Measurements from ENCODE around the gene LPAR6. TPM values are rescaled to one million over a fixed set of nuclear protein-coding genes. Genes with fewer than 3 reads are reported as not detected.

The LPAR6 gene
- total RNA-seq, 2 donors from 2014 or later: 4.9 to 17.8 TPM

GRCh38 chr13:48393030-48393697 is 19.7 kb downstream of the LPAR6 start:
- no peak for DNase-seq
- Histone ChIP-seq H3K27ac (no peak overlapping the region), H3K9me3 (no peaks in the 10 kb centered on the region), H3K4me3 (no peak overlapping the region), H3K27me3 (no peaks in the 10 kb centered on the region), H3K36me3 (no peaks in the 10 kb centered on the region), H3K9ac (ENCODE audit: low read depth in 2 of 2, low read length in 2 of 2) (no peak overlapping the region), H3K4me1 (no peaks in the 10 kb centered on the region)
- intact Hi-C loops (cut with DNase I): no loop called here
- no peak for TF ChIP-seq CTCF (IDR thresholded peaks at IDR 0.05)

GRCh38 chr13:48391257-48391656 is 21.7 kb downstream of the LPAR6 start:
- TF ChIP-seq CTCF (IDR thresholded peaks at IDR 0.05): no peak
- no peak overlapping the region for H3K4me3 ChIP-seq
- no peaks in the 10 kb centered on the region for H3K36me3 ChIP-seq
- H3K9me3 ChIP-seq: no peaks in the 10 kb centered on the region
- H3K9ac ChIP-seq (ENCODE audit: low read depth in 2 of 2, low read length in 2 of 2): no peak overlapping the region
- intact Hi-C loops (cut with DNase I): no loop called here
- no peak overlapping the region for H3K27ac ChIP-seq
- no peaks in the 10 kb centered on the region for H3K4me1 ChIP-seq
- DNase-seq: no peak
- no peaks in the 10 kb centered on the region for H3K27me3 ChIP-seq

- H3K9ac ChIP-seq (ENCODE audit: low read depth in 2 of 2, low read length in 2 of 2): no peak overlapping the region
- DNase-seq: no peak
- H3K27me3 ChIP-seq: no peaks in the 10 kb centered on the region
- no peak overlapping the region for H3K4me3 ChIP-seq
- H3K4me1 ChIP-seq: no peaks in the 10 kb centered on the region
- H3K27ac ChIP-seq: no peak overlapping the region
- no peak for TF ChIP-seq CTCF (IDR thresholded peaks at IDR 0.05)
- H3K9me3 ChIP-seq: no peaks in the 10 kb centered on the region
- H3K36me3 ChIP-seq: no peaks in the 10 kb centered on the region
- intact Hi-C loops (cut with DNase I): no loop called here
These were observed 26.1 kb downstream of the LPAR6 start for GRCh38 chr13:48386816-48387215.

- Histone ChIP-seq H3K9ac (ENCODE audit: low read depth in 2 of 2, low read length in 2 of 2) (no peak overlapping the region), H3K4me1 (no peaks in the 10 kb centered on the region), H3K4me3 (no peak overlapping the region), H3K27ac (no peak overlapping the region), H3K36me3 (no peaks in the 10 kb centered on the region), H3K27me3 (no peaks in the 10 kb centered on the region), H3K9me3 (no peaks in the 10 kb centered on the region)
- no peak for DNase-seq
- no peak for TF ChIP-seq CTCF (IDR thresholded peaks at IDR 0.05)
- intact Hi-C loops (cut with DNase I): no loop called here
These were observed 29.5 kb downstream of the LPAR6 start for GRCh38 chr13:48383384-48383783.

- intact Hi-C loops (cut with DNase I): no loop called here
- Histone ChIP-seq H3K27ac (no peak overlapping the region), H3K9ac (ENCODE audit: low read depth in 2 of 2, low read length in 2 of 2) (no peak overlapping the region), H3K4me1 (no peaks in the 10 kb centered on the region), H3K4me3 (no peak overlapping the region), H3K36me3 (no peaks in the 10 kb centered on the region), H3K27me3 (no peaks in the 10 kb centered on the region), H3K9me3 (no peaks in the 10 kb centered on the region)
- TF ChIP-seq CTCF (IDR thresholded peaks at IDR 0.05): no peak
- DNase-seq: no peak
These were observed 32.3 kb downstream of the LPAR6 start for GRCh38 chr13:48380581-48380980.

Measured in colonic mucosa (tissue), 4 donors.